H1 (cell line): Measurements from ENCODE around the gene ADRA2C. TPM values are rescaled to one million over a fixed set of nuclear protein-coding genes. Genes with fewer than 3 reads are reported as not detected.
A peak's percentile ranks its signal among the peaks of the same experiment; 100 is the strongest.

ENCODE experiments used
- CTCF ChIA-PET: fragments of 300-600 bp; sonication (Branson Sonifier 250); formaldehyde crosslinking; loops from one replicate; lab custom pipeline; 2021; ENCODE audit not compliant: partially characterized antibody; lab: Charles Lee
- POLR2A ChIA-PET: fragments of 300-600 bp; sonication (Branson Sonifier 250); formaldehyde crosslinking; loops from one replicate; lab custom pipeline; 2021; ENCODE audit warnings: inconsistent platforms; ENCODE audit not compliant: partially characterized antibody; lab: Charles Lee
- DNase-seq, 2 experiments: peaks; one replicate each; pipeline versions ENCODE4 v3.0.0 to v3.0.0-alpha.2; 2010 to 2022; ENCODE audit warnings: low spot score in 2 of 2, low read depth in 1 of 2, mixed read lengths in 1 of 2
- FAIRE-seq: peaks from 2 replicates; lab custom pipeline; 2011; peaks lifted over from hg19 to GRCh38; lab: Jason Lieb, UNC
- H2AFZ ChIP-seq: 2 replicates; pipeline ENCODE4 v1.8.1; 2012; ENCODE audit warnings: low read length, inconsistent platforms
- H2AK5ac ChIP-seq: 2 replicates; pipeline ENCODE4 v1.6.1; 2013; ENCODE audit warnings: low read depth, low read length
- H2BK120ac ChIP-seq: replicated peaks from 2 replicates; pipeline ENCODE3; 2013; ENCODE audit warnings: low read depth, low read length, inconsistent platforms
- H2BK12ac ChIP-seq: 2 replicates; pipeline ENCODE4 v1.6.1; 2013; ENCODE audit warnings: low read depth, low read length
- H2BK15ac ChIP-seq: 2 replicates; pipeline ENCODE4 v1.6.1; 2013; ENCODE audit warnings: low read length
- H2BK20ac ChIP-seq: 2 replicates; pipeline ENCODE4 v1.6.1; 2013; ENCODE audit warnings: low read length
- H2BK5ac ChIP-seq: 2 replicates; pipeline ENCODE4 v1.6.1; 2013; ENCODE audit warnings: low read depth, low read length
- H3K14ac ChIP-seq: 2 replicates; pipeline ENCODE4 v1.6.1; 2013; ENCODE audit warnings: inconsistent platforms; ENCODE audit not compliant: insufficient read length
- H3K18ac ChIP-seq: 2 replicates; pipeline ENCODE4 v1.6.1; 2013; ENCODE audit warnings: low read length; ENCODE audit errors: extremely low read depth
- H3K23ac ChIP-seq: 2 replicates; pipeline ENCODE4 v1.6.1; 2013; ENCODE audit warnings: inconsistent platforms; ENCODE audit not compliant: insufficient read length
- H3K23me2 ChIP-seq: 2 replicates; pipeline ENCODE4 v1.6.1; 2013; ENCODE audit warnings: low read depth, low read length
- H3K27ac ChIP-seq: 2 replicates; pipeline ENCODE4 v1.6.1; 2011; ENCODE audit warnings: low read depth, low read length, inconsistent platforms
- H3K27me3 ChIP-seq, 4 experiments: replicated peaks in 1 of 4; 1 replicate in 1 of 4; 2 replicates in 3 of 4; pipeline versions ENCODE4 v1.6.1 to v1.8.1; 2011 to 2013; ENCODE audit warnings: low read length in 3 of 4, mild to moderate bottlenecking in 3 of 4, inconsistent platforms in 2 of 4, mixed read lengths in 2 of 4, moderate library complexity in 1 of 4; ENCODE audit not compliant: control insufficient read depth in 3 of 4, insufficient read depth in 3 of 4; ENCODE audit errors: extremely low read depth in 1 of 4
- H3K36me3 ChIP-seq, 4 experiments: 2 replicates each; pipeline versions ENCODE4 v1.6.1 to v1.8.1; 2011 to 2013; ENCODE audit warnings: mild to moderate bottlenecking in 4 of 4, low read length in 3 of 4, moderate library complexity in 2 of 4, control low read depth in 1 of 4, inconsistent platforms in 1 of 4; ENCODE audit not compliant: insufficient read depth in 4 of 4, control insufficient read depth in 2 of 4
- H3K4ac ChIP-seq: replicated peaks from 2 replicates; pipeline ENCODE3; 2013; ENCODE audit warnings: low read length, low read depth, mixed read lengths, inconsistent platforms; ENCODE audit not compliant: insufficient read length
- H3K4me1 ChIP-seq, 4 experiments: replicated peaks in 1 of 4; 1 replicate in 1 of 4; 2 replicates in 3 of 4; pipeline versions ENCODE4 v1.6.1 to v1.8.1; 2011 to 2013; ENCODE audit warnings: low read length in 3 of 4, inconsistent platforms in 2 of 4, mixed read lengths in 1 of 4; ENCODE audit not compliant: insufficient read depth in 4 of 4, control insufficient read depth in 3 of 4
- H3K4me2 ChIP-seq, 2 experiments: 2 replicates each; pipeline versions ENCODE4 v1.6.1 to v1.8.1; 2011 to 2013; ENCODE audit warnings: low read depth in 2 of 2, low read length in 2 of 2, control low read depth in 1 of 2, inconsistent platforms in 1 of 2, mild to moderate bottlenecking in 1 of 2; ENCODE audit not compliant: insufficient read depth in 1 of 2
- H3K4me3 ChIP-seq, 4 experiments: fragments of 200-600, 300-600 bp in 1 of 4; sonication (generic), shearing (Covaris generic), sonication (Bioruptor Twin) in 1 of 4; 2 replicates each; pipeline versions ENCODE4 v1.5.1 to v1.8.1; 2011 to 2016; ENCODE audit warnings: low read length in 4 of 4, low read depth in 3 of 4, control low read depth in 2 of 4, inconsistent platforms in 2 of 4, mild to moderate bottlenecking in 2 of 4, mixed read lengths in 1 of 4, moderate library complexity in 1 of 4; ENCODE audit not compliant: insufficient read depth in 2 of 4; ENCODE audit errors: extremely low read depth in 1 of 4
- H3K56ac ChIP-seq: replicated peaks from 2 replicates; pipeline ENCODE3; 2013; ENCODE audit warnings: low read depth, mild to moderate bottlenecking, mixed read lengths, low read length, inconsistent platforms; ENCODE audit not compliant: insufficient read length
- H3K79me1 ChIP-seq: 2 replicates; pipeline ENCODE4 v1.6.1; 2013; ENCODE audit warnings: low read depth, low read length, control low read depth
- H3K79me2 ChIP-seq, 2 experiments: 2 replicates each; pipeline versions ENCODE4 v1.6.1 to v1.8.1; 2012 to 2013; ENCODE audit warnings: low read length in 2 of 2, mild to moderate bottlenecking in 2 of 2, inconsistent platforms in 1 of 2; ENCODE audit not compliant: insufficient read depth in 2 of 2, control insufficient read depth in 1 of 2
- H3K9ac ChIP-seq, 4 experiments: replicated peaks in 1 of 4; 1 replicate in 1 of 4; 2 replicates in 3 of 4; pipeline versions ENCODE4 v1.6.1 to v1.8.1; 2011 to 2013; ENCODE audit warnings: low read depth in 3 of 4, low read length in 3 of 4, control low read depth in 2 of 4, mild to moderate bottlenecking in 2 of 4, moderate library complexity in 2 of 4, inconsistent platforms in 1 of 4; ENCODE audit errors: extremely low read depth in 1 of 4
- H3K9me3 ChIP-seq, 2 experiments: 2 replicates each; pipeline versions ENCODE4 v1.6.1 to v1.8.1; 2012 to 2013; ENCODE audit warnings: mild to moderate bottlenecking in 2 of 2, moderate library complexity in 2 of 2, control low read depth in 1 of 2, inconsistent platforms in 1 of 2, low read depth in 1 of 2, low read length in 1 of 2, mixed read lengths in 1 of 2; ENCODE audit not compliant: insufficient read depth in 2 of 2
- H4K20me1 ChIP-seq, 2 experiments: replicated peaks in 1 of 2; 2 replicates each; pipeline versions ENCODE3 to v1.8.1; 2011 to 2013; ENCODE audit warnings: inconsistent platforms in 2 of 2, low read length in 2 of 2, mild to moderate bottlenecking in 1 of 2; ENCODE audit not compliant: insufficient read depth in 2 of 2, control insufficient read depth in 1 of 2
- H4K5ac ChIP-seq: 2 replicates; pipeline ENCODE4 v1.6.1; 2013; ENCODE audit warnings: low read length, low read depth, mixed read lengths, inconsistent platforms; ENCODE audit not compliant: insufficient read length
- H4K8ac ChIP-seq: 2 replicates; pipeline ENCODE4 v1.8.0; 2013; ENCODE audit warnings: mild to moderate bottlenecking, moderate library complexity, low read length, inconsistent platforms; ENCODE audit not compliant: insufficient read depth; ENCODE audit errors: extremely low read depth
- H4K91ac ChIP-seq: replicated peaks from 2 replicates; pipeline ENCODE3; 2013; ENCODE audit warnings: low read length, mixed read lengths, inconsistent platforms; ENCODE audit not compliant: insufficient read length
- BRCA1 ChIP-seq: IDR thresholded peaks from 2 replicates; pipeline ENCODE4 v1.6.1; 2012; ENCODE audit warnings: low read depth, low read length, improper control_type of control experiment
- CHD2 ChIP-seq: IDR thresholded peaks from 2 replicates; pipeline ENCODE4 v1.6.1; 2012; ENCODE audit warnings: low read length, improper control_type of control experiment
- EZH2 ChIP-seq: fragments of 200-600 bp; sonication (generic); IDR thresholded peaks from 2 replicates; pipeline ENCODE4 v1.7.1; 2012; ENCODE audit warnings: low read depth, mild to moderate bottlenecking, moderate library complexity, low read length, inconsistent platforms; ENCODE audit not compliant: severe bottlenecking
- GTF2F1 ChIP-seq: IDR thresholded peaks from 2 replicates; pipeline ENCODE4 v1.6.1; 2012; ENCODE audit warnings: low read depth, low read length, improper control_type of control experiment, borderline replicate concordance
- NRF1 ChIP-seq: IDR thresholded peaks from 2 replicates; pipeline ENCODE4 v1.6.1; 2011; ENCODE audit warnings: mild to moderate bottlenecking, low read depth, low read length, improper control_type of control experiment
- PHF8 ChIP-seq: fragments of 200-600 bp; sonication (generic); conservative IDR thresholded peaks from 2 replicates; pipeline ENCODE4 v1.7.1; 2012; ENCODE audit warnings: low read depth, mild to moderate bottlenecking, inconsistent platforms, low read length, moderate library complexity
- RAD21 ChIP-seq, 2 experiments: IDR thresholded peaks in 1 of 2; conservative IDR thresholded peaks in 1 of 2; 2 replicates each; pipeline ENCODE4 v1.6.1; 2011; ENCODE audit warnings: low read depth in 2 of 2, low read length in 2 of 2, improper control_type of control experiment in 1 of 2, inconsistent platforms in 1 of 2, mild to moderate bottlenecking in 1 of 2, moderate library complexity in 1 of 2
- SP2 ChIP-seq: IDR thresholded peaks from 2 replicates; pipeline ENCODE4 v1.6.1; 2012; ENCODE audit warnings: mild to moderate bottlenecking, low read length, inconsistent platforms
- SP4 ChIP-seq: IDR thresholded peaks from 2 replicates; pipeline ENCODE4 v1.6.1; 2012; ENCODE audit warnings: low read length, inconsistent platforms
- YY1 ChIP-seq: IDR thresholded peaks from 2 replicates; pipeline ENCODE4 v1.6.1; 2011; ENCODE audit warnings: low read depth, mild to moderate bottlenecking, low read length
- WGBS, 2 experiments: shearing (Covaris generic) in 1 of 2; methylation state at CpG; one replicate each; pipeline versions ENCODE4 v1.1.6 to v1.1.7; 2013 to 2015; ENCODE audit warnings: low lambda C conversion rate in 2 of 2, mixed read lengths in 2 of 2, inconsistent platforms in 1 of 2, low coverage in 1 of 2, missing lambda C conversion rate in 1 of 2; ENCODE audit not compliant: insufficient replicate concordance in 2 of 2, insufficient coverage in 1 of 2, insufficient read length in 1 of 2; ENCODE audit errors: extremely low coverage in 1 of 2, missing lambda C conversion rate in 1 of 2; 5-methylcytosine and 5-hydroxymethylcytosine counted together
- polyA plus RNA-seq, 7 experiments: library from polyadenylated mRNA; depleted of rRNA in 3 of 7; stranded (reverse) in 5 of 7; unstranded in 2 of 7; fragments of >200 nt in 5 of 7; fragments of 200-250 nt in 2 of 7; gene quantifications; 1 replicate in 5 of 7; 2 replicates in 1 of 7; 4 replicates in 1 of 7; pipeline versions ENCODE4 v1.2.1 to v1.2.3, GENCODE V29; 2011 to 2013; ENCODE audit warnings: missing spikeins in 2 of 7, mixed read lengths in 2 of 7
- total RNA-seq: library from RNA; stranded (reverse); fragmentation: NEBNext Ultra II Directional; extraction: Animal tissue kit (Norgen Biotek cat#: 25700); gene quantifications from 2 replicates; pipeline ENCODE4 v1.2.1, GENCODE V29; 2021

Gene ADRA2C
- total and polyA plus RNA-seq, 2 of the 8 experiments (the other 6 are each of a cell fraction or from before 2014, with no cell fraction given) = 14.6 to 14.8 TPM

- Histone ChIP-seq H3K4ac (no peak overlapping the region), H2AK5ac (no peak overlapping the region), H3K27me3 (no peaks in the 10 kb centered on the region; a peak in 1 of 7 replicates), H4K8ac (no peak overlapping the region), H3K23ac (no peak overlapping the region), H3K56ac (no peak overlapping the region), H4K91ac (no peak overlapping the region), H3K18ac (no peak overlapping the region), H2BK5ac (no peak overlapping the region), H3K79me1 (peaks cover 4% of the 10 kb centered on the region; the same call in 1 of the 2 replicates), H3K4me3 (no peak overlapping the region), H3K14ac (no peak overlapping the region), H3K9me3 (0 out of 4 replicates have a peak, but pooled peaks cover 0 to 3% of the 10 kb centered on the region in 2 experiments), H2BK12ac (no peak overlapping the region), H2BK20ac (no peak overlapping the region), H3K4me2 (no peak overlapping the region), H3K36me3 (no peaks in the 10 kb centered on the region), H3K27ac (no peak overlapping the region), H2BK120ac (no peak overlapping the region), H3K4me1 (peaks cover 0 to 3% (median 0%) of the 10 kb centered on the region in 4 experiments; a peak in 2 of 7 replicates), H4K20me1 (no peaks in the 10 kb centered on the region), H3K23me2 (no peaks in the 10 kb centered on the region), H2BK15ac (0 out of 2 replicates have a peak overlapping the region, but pooled peaks have one; percentile 10), H3K9ac (no peak overlapping the region), H4K5ac (no peak overlapping the region), H2AFZ (no peak overlapping the region), H3K79me2 (no peaks in the 10 kb centered on the region)
- POLR2A ChIA-PET = no interaction called here
- WGBS, 2 experiments = 85% methylated on average over 8 of the region's 9 CpGs; no CpG with 5 or more reads in 1 of the 2 experiments
- CTCF ChIA-PET = interaction anchor here (0.8 to 4.9 kb wide), 26 partner anchors 7 to 277 kb away, joined by 3 to 69 read pairs (median 5); no protein-coding TSS in a partner anchor
- no peak for FAIRE-seq
- TF ChIP-seq SP4 (no peak), GTF2F1 (no peak), BRCA1 (no peak), SP2 (no peak), CHD2 (no peak), PHF8 (no peak), RAD21 (IDR thresholded peaks at IDR 0.05 in 1 of 2, conservative IDR thresholded peaks at IDR 0.05 in 1 of 2; ENCODE audit: low read depth in 2 of 2, low read length in 2 of 2) (no peak), EZH2 (no peak), NRF1 (no peak), YY1 (no peak)
- no peak for DNase-seq
Measured at GRCh38 chr4:3791256-3791655, 25.1 kb downstream of the ADRA2C start.
